Measurements from ENCODE around the gene MID1.

- TF ChIP-seq POLR2A (IDR thresholded peaks at IDR 0.05) (no peak), CTCF (IDR thresholded peaks at IDR 0.05) (no peak)
These were observed 187.0 kb downstream of the MID1 start for GRCh38 chrX:10433296-10433965.

Data from breast epithelium (tissue), 3 donors.